IPS DF 6.9 (cell line): ENCODE measurements around the gene PLEKHH3.

Experiments used
- DNase-seq: peaks from one replicate; pipeline ENCODE4 v3.0.0-alpha.2; 2013; ENCODE audit warnings: low read depth, low spot score
- H3K27ac ChIP-seq: one replicate; pipeline ENCODE4 v1.5.1; 2013; ENCODE audit warnings: low read length, control low read depth
- H3K27me3 ChIP-seq: 2 replicates; pipeline ENCODE4 v1.6.1; 2013; ENCODE audit warnings: mild to moderate bottlenecking, low read length; ENCODE audit not compliant: control insufficient read depth, insufficient read depth
- H3K36me3 ChIP-seq: 2 replicates; pipeline ENCODE4 v1.6.1; 2013; ENCODE audit warnings: low read length; ENCODE audit not compliant: control insufficient read depth, insufficient read depth
- H3K4me1 ChIP-seq: 2 replicates; pipeline ENCODE4 v1.6.1; 2013; ENCODE audit warnings: low read length; ENCODE audit not compliant: control insufficient read depth, insufficient read depth
- H3K4me3 ChIP-seq: 2 replicates; pipeline ENCODE4 v1.5.1; 2013; ENCODE audit warnings: mild to moderate bottlenecking, low read length
- H3K9me3 ChIP-seq: 2 replicates; pipeline ENCODE4 v1.6.1; 2013; ENCODE audit warnings: low read length, inconsistent platforms; ENCODE audit not compliant: control insufficient read depth, insufficient read depth
- WGBS: extraction: QIAGEN DNeasy Blood & Tissue Kit; methylation state at CpG from one replicate; pipeline ENCODE4 v1.1.7; 2013; ENCODE audit warnings: mixed read lengths, missing lambda C conversion rate; ENCODE audit not compliant: insufficient read length, insufficient coverage; 5-methylcytosine and 5-hydroxymethylcytosine counted together

The PLEKHH3 gene

GRCh38 chr17:42700586-42701289 is 23.9 kb upstream of the PLEKHH3 start:
- H3K27ac ChIP-seq = no peak overlapping the region
- peaks cover 5% of the 10 kb centered on the region; the same call in 1 of the 2 replicates for H3K36me3 ChIP-seq
- DNase-seq = no peak
- no peak overlapping the region for H3K4me3 ChIP-seq
- H3K9me3 ChIP-seq = no peaks in the 10 kb centered on the region
- no CpG with 5 or more reads among the region's 10 CpGs for WGBS
- H3K4me1 ChIP-seq = no peaks in the 10 kb centered on the region
- H3K27me3 ChIP-seq = no peaks in the 10 kb centered on the region

GRCh38 chr17:42699415-42699740 is 22.6 kb upstream of the PLEKHH3 start:
- no peak overlapping the region for H3K4me3 ChIP-seq
- no peaks in the 10 kb centered on the region for H3K9me3 ChIP-seq
- H3K36me3 ChIP-seq = no peaks in the 10 kb centered on the region; the same call in 1 of the 2 replicates
- H3K27ac ChIP-seq = no peak overlapping the region
- no peak for DNase-seq
- WGBS = no CpG with 5 or more reads among the region's 4 CpGs
- H3K4me1 ChIP-seq = no peaks in the 10 kb centered on the region
- no peaks in the 10 kb centered on the region for H3K27me3 ChIP-seq

- Histone ChIP-seq H3K27me3 (no peaks in the 10 kb centered on the region), H3K4me1 (no peaks in the 10 kb centered on the region), H3K27ac (no peak overlapping the region), H3K4me3 (no peak overlapping the region), H3K36me3 (no peaks in the 10 kb centered on the region; the same call in 1 of the 2 replicates), H3K9me3 (no peaks in the 10 kb centered on the region)
- no peak for DNase-seq
- no CpG with 5 or more reads among the region's 2 CpGs for WGBS
Observed at GRCh38 chr17:42698736-42699414, 22.1 kb upstream of the PLEKHH3 start.

GRCh38 chr17:42697108-42697811 is 20.5 kb upstream of the PLEKHH3 start:
- Histone ChIP-seq H3K4me1 (no peaks in the 10 kb centered on the region), H3K27ac (no peak overlapping the region), H3K9me3 (no peaks in the 10 kb centered on the region), H3K36me3 (no peaks in the 10 kb centered on the region; the same call in 1 of the 2 replicates), H3K27me3 (no peaks in the 10 kb centered on the region), H3K4me3 (no peak overlapping the region)
- DNase-seq = no peak
- WGBS = no CpG with 5 or more reads among the region's 19 CpGs

- no peaks in the 10 kb centered on the region for H3K9me3 ChIP-seq
- H3K27ac ChIP-seq = no peak overlapping the region
- H3K4me3 ChIP-seq = no peak overlapping the region
- no peaks in the 10 kb centered on the region for H3K4me1 ChIP-seq
- no peaks in the 10 kb centered on the region for H3K27me3 ChIP-seq
- DNase-seq = no peak
- no CpG with 5 or more reads among the region's 20 CpGs for WGBS
- no peaks in the 10 kb centered on the region; the same call in 1 of the 2 replicates for H3K36me3 ChIP-seq
Observed at GRCh38 chr17:42695500-42695899, 18.7 kb upstream of the PLEKHH3 start.

GRCh38 chr17:42694524-42694923 is 17.7 kb upstream of the PLEKHH3 start:
- no peaks in the 10 kb centered on the region for H3K27me3 ChIP-seq

GRCh38 chr17:42692489-42692888 is 15.7 kb upstream of the PLEKHH3 start:
- Histone ChIP-seq H3K27ac (no peak overlapping the region), H3K36me3 (no peaks in the 10 kb centered on the region; the same call in 1 of the 2 replicates), H3K27me3 (no peaks in the 10 kb centered on the region), H3K4me1 (no peaks in the 10 kb centered on the region), H3K9me3 (no peaks in the 10 kb centered on the region), H3K4me3 (no peak overlapping the region)
- no peak for DNase-seq
- no CpG with 5 or more reads among the region's 11 CpGs for WGBS

More at GRCh38 chr17:42694524-42694923, 17.7 kb upstream of the PLEKHH3 start:
- Histone ChIP-seq H3K9me3 (no peaks in the 10 kb centered on the region), H3K4me3 (no peak overlapping the region), H3K27ac (no peak overlapping the region), H3K36me3 (no peaks in the 10 kb centered on the region; the same call in 1 of the 2 replicates), H3K4me1 (no peaks in the 10 kb centered on the region)
- DNase-seq = no peak
- no CpG with 5 or more reads among the region's 3 CpGs for WGBS

GRCh38 chr17:42691021-42691545 is 14.3 kb upstream of the PLEKHH3 start:
- Histone ChIP-seq H3K4me1 (no peaks in the 10 kb centered on the region), H3K27me3 (no peaks in the 10 kb centered on the region), H3K9me3 (no peaks in the 10 kb centered on the region), H3K4me3 (no peak overlapping the region), H3K27ac (no peak overlapping the region), H3K36me3 (no peaks in the 10 kb centered on the region; the same call in 1 of the 2 replicates)
- no peak for DNase-seq
- no CpG with 5 or more reads among the region's 12 CpGs for WGBS

- H3K4me1 ChIP-seq = no peaks in the 10 kb centered on the region
- WGBS = no CpG with 5 or more reads among the region's 10 CpGs
Observed at GRCh38 chr17:42690596-42690995, 13.8 kb upstream of the PLEKHH3 start.

GRCh38 chr17:42687707-42688320 is 11.0 kb upstream of the PLEKHH3 start:
- H3K4me3 ChIP-seq = no peak overlapping the region
- H3K27ac ChIP-seq = no peak overlapping the region
- no peak for DNase-seq
- WGBS = no CpG with 5 or more reads among the region's 27 CpGs
- H3K9me3 ChIP-seq = no peaks in the 10 kb centered on the region
- H3K4me1 ChIP-seq = peaks cover 3% of the 10 kb centered on the region
- H3K27me3 ChIP-seq = peaks cover 2% of the 10 kb centered on the region; the same call in 1 of the 2 replicates
- no peaks in the 10 kb centered on the region for H3K36me3 ChIP-seq

More at GRCh38 chr17:42690596-42690995, 13.8 kb upstream of the PLEKHH3 start:
- H3K27ac ChIP-seq = no peak overlapping the region
- H3K9me3 ChIP-seq = no peaks in the 10 kb centered on the region
- no peaks in the 10 kb centered on the region for H3K27me3 ChIP-seq
- no peak for DNase-seq
- H3K4me3 ChIP-seq = no peak overlapping the region
- no peaks in the 10 kb centered on the region; the same call in 1 of the 2 replicates for H3K36me3 ChIP-seq
